Measurements from ENCODE around the gene BLOC1S6.

The BLOC1S6 gene

GRCh38 chr15:45635763-45636292 is 48.6 kb downstream of the BLOC1S6 start:
- DNase-seq (ENCODE audit: low read depth), result no peak
- H3K4me3 ChIP-seq (ENCODE audit: control insufficient read depth, low read depth, low read length), result peak overlapping the region; percentile 74
- TF ChIP-seq, protein P1, sequence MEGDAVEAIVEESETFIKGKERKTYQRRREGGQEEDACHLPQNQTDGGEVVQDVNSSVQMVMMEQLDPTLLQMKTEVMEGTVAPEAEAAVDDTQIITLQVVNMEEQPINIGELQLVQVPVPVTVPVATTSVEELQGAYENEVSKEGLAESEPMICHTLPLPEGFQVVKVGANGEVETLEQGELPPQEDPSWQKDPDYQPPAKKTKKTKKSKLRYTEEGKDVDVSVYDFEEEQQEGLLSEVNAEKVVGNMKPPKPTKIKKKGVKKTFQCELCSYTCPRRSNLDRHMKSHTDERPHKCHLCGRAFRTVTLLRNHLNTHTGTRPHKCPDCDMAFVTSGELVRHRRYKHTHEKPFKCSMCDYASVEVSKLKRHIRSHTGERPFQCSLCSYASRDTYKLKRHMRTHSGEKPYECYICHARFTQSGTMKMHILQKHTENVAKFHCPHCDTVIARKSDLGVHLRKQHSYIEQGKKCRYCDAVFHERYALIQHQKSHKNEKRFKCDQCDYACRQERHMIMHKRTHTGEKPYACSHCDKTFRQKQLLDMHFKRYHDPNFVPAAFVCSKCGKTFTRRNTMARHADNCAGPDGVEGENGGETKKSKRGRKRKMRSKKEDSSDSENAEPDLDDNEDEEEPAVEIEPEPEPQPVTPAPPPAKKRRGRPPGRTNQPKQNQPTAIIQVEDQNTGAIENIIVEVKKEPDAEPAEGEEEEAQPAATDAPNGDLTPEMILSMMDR (IDR thresholded peaks at IDR 0.05; ENCODE audit: control insufficient read depth, insufficient read depth, low read depth, low read length, missing control alignments), result no peak

DNA sequence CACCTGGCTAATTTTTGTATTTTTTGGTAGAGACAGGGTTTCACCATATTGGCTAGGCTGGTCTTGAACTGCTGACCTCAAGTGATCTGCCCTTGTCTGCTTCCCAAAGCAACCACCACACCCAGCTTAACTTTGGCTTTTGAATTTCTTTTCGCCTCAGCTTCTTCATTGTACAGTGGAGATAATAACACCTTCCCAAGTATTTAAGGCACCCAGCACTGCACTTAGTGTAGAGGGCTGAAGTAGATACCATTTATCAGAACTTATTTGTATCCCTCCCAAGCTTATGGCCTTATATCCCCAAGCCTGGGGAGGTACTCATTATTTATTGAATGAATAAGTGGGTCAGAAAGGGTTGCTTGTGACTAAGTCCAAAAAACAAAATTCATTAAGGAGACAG is 50.0 kb downstream of the BLOC1S6 start:
- no peak overlapping the region; the same call in 1 of the 2 replicates for H3K4me3 ChIP-seq (ENCODE audit: control insufficient read depth, low read depth, low read length)
- TF ChIP-seq, protein P1 (IDR thresholded peaks at IDR 0.05; ENCODE audit: control insufficient read depth, insufficient read depth, low read depth, low read length, missing control alignments), result no peak
- no peak for DNase-seq (ENCODE audit: low read depth)

GRCh38 chr15:45637552-45638033 is 50.4 kb downstream of the BLOC1S6 start:
- DNase-seq (ENCODE audit: low read depth), result peak; percentile 83
- H3K4me3 ChIP-seq (ENCODE audit: control insufficient read depth, low read depth, low read length), result no peak overlapping the region; the same call in 1 of the 2 replicates

GRCh38 chr15:45640616-45641015 is 53.4 kb downstream of the BLOC1S6 start:
- peak; percentile 86 for DNase-seq (ENCODE audit: low read depth)
- TF ChIP-seq, protein P1 (IDR thresholded peaks at IDR 0.05; ENCODE audit: control insufficient read depth, insufficient read depth, low read depth, low read length, missing control alignments), result no peak
- no peak overlapping the region for H3K4me3 ChIP-seq (ENCODE audit: control insufficient read depth, low read depth, low read length)

More at GRCh38 chr15:45637552-45638033, 50.4 kb downstream of the BLOC1S6 start:
- TF ChIP-seq, protein P1 (IDR thresholded peaks at IDR 0.05; ENCODE audit: control insufficient read depth, insufficient read depth, low read depth, low read length, missing control alignments), result no peak

GRCh38 chr15:45641374-45641781 is 54.2 kb downstream of the BLOC1S6 start:
- H3K4me3 ChIP-seq (ENCODE audit: control insufficient read depth, low read depth, low read length), result no peak overlapping the region
- peak; percentile 92 for DNase-seq (ENCODE audit: low read depth)
- TF ChIP-seq, protein P1 (IDR thresholded peaks at IDR 0.05; ENCODE audit: control insufficient read depth, insufficient read depth, low read depth, low read length, missing control alignments), result no peak

- no peak overlapping the region for H3K4me3 ChIP-seq (ENCODE audit: control insufficient read depth, low read depth, low read length)
- DNase-seq (ENCODE audit: low read depth), result peak; percentile 77
These were observed 55.1 kb downstream of the BLOC1S6 start for GRCh38 chr15:45641999-45642932.

More at GRCh38 chr15:45641999-45642932, 55.1 kb downstream of the BLOC1S6 start:
- TF ChIP-seq, protein P1 (IDR thresholded peaks at IDR 0.05; ENCODE audit: control insufficient read depth, insufficient read depth, low read depth, low read length, missing control alignments), result no peak

Measured in AG09309 (cell line).